ENCODE measurements around the gene RBM17.

RBM17 gene

GRCh38 chr10:6052247-6053221 lies 36.3 kb upstream of the RBM17 start:
- TF ChIP-seq Cebpa-rat (IDR thresholded peaks at IDR 0.05): no peak

GRCh38 chr10:6053303-6053702 lies 35.5 kb upstream of the RBM17 start:
- Histone ChIP-seq H3K4me1 (peaks cover 83 to 97% (median 92%) of the 10 kb centered on the region in 10 experiments), H3K36me3 (peaks cover 0 to under 1% (median 0%) of the 10 kb centered on the region in 11 experiments; a peak in 1 of 22 replicates), H3K4me3 (peak overlapping the region in 6 of 10 experiments; percentile 18 to 55 (median 34); a peak in 8 of 20 replicates), H3K4me2 (peak overlapping the region; percentile 81 to 98 (median 89)), H3K27ac (peak overlapping the region; percentile 16 to 77 (median 49); a peak in 19 of 22 replicates), H4K20me1 (peaks cover 0 to 1% (median 0%) of the 10 kb centered on the region in 11 experiments; a peak in 1 of 22 replicates), H3K9me3 (replicated peaks in 1 of 11) (no peaks in the 10 kb centered on the region), H3K27me3 (no peaks in the 10 kb centered on the region), H3K9ac (peak overlapping the region; percentile 1 to 60 (median 48); a peak in 14 of 22 replicates)
- TF ChIP-seq Cebpa-rat (IDR thresholded peaks at IDR 0.05): no peak

More at GRCh38 chr10:6052247-6053221, 36.3 kb upstream of the RBM17 start:
- H3K27me3 ChIP-seq: no peaks in the 10 kb centered on the region
- peaks cover 0 to 8% (median 0%) of the 10 kb centered on the region in 11 experiments; a peak in 1 of 22 replicates for H4K20me1 ChIP-seq
- H3K4me3 ChIP-seq: peak overlapping the region in 7 of 10 experiments; percentile 2 to 55 (median 33); a peak in 12 of 20 replicates
- peak overlapping the region; percentile 16 to 77 (median 49); a peak in 21 of 22 replicates for H3K27ac ChIP-seq
- no peaks in the 10 kb centered on the region for H3K9me3 ChIP-seq (replicated peaks in 1 of 11)
- no peaks in the 10 kb centered on the region for H3K36me3 ChIP-seq
- peaks cover 75 to 95% (median 93%) of the 10 kb centered on the region in 10 experiments for H3K4me1 ChIP-seq
- H3K9ac ChIP-seq: peak overlapping the region; percentile 1 to 60 (median 48); a peak in 16 of 22 replicates
- H3K4me2 ChIP-seq: peak overlapping the region; percentile 81 to 98 (median 89)

GRCh38 chr10:6053816-6054631 lies 34.8 kb upstream of the RBM17 start:
- Histone ChIP-seq H3K4me2 (peak overlapping the region; percentile 81 to 98 (median 89)), H3K9me3 (replicated peaks in 1 of 11) (no peaks in the 10 kb centered on the region), H3K4me1 (peaks cover 83 to 96% (median 88%) of the 10 kb centered on the region in 10 experiments)

GRCh38 chr10:6054884-6055283 lies 34.0 kb upstream of the RBM17 start:
- no peak overlapping the region for H3K4me3 ChIP-seq
- H3K27ac ChIP-seq: peak overlapping the region in 5 of 11 experiments; percentile 61 to 77 (median 67); a peak in 6 of 22 replicates
- H3K9ac ChIP-seq: no peak overlapping the region
- peaks cover 74 to 96% (median 81%) of the 10 kb centered on the region in 10 experiments for H3K4me1 ChIP-seq
- no peaks in the 10 kb centered on the region for H3K9me3 ChIP-seq (replicated peaks in 1 of 11)
- no peaks in the 10 kb centered on the region for H3K27me3 ChIP-seq
- TF ChIP-seq Cebpa-rat (IDR thresholded peaks at IDR 0.05): no peak
- H4K20me1 ChIP-seq: no peaks in the 10 kb centered on the region; a peak in 1 of 22 replicates
- H3K36me3 ChIP-seq: peaks cover 0 to 3% (median 0%) of the 10 kb centered on the region in 11 experiments; a peak in 1 of 22 replicates
- H3K4me2 ChIP-seq: peak overlapping the region; percentile 45 to 98 (median 89); a peak in 20 of 22 replicates

More at GRCh38 chr10:6053816-6054631, 34.8 kb upstream of the RBM17 start:
- Histone ChIP-seq H3K9ac (peak overlapping the region in 7 of 11 experiments; percentile 7 to 60 (median 43); a peak in 7 of 22 replicates), H4K20me1 (no peaks in the 10 kb centered on the region; a peak in 1 of 22 replicates), H3K36me3 (peaks cover 0 to 3% (median 0%) of the 10 kb centered on the region in 11 experiments; a peak in 1 of 22 replicates), H3K4me3 (peak overlapping the region in 4 of 10 experiments; percentile 33 to 55 (median 34); a peak in 2 of 20 replicates), H3K27ac (peak overlapping the region in 10 of 11 experiments; percentile 16 to 77 (median 58); a peak in 17 of 22 replicates), H3K27me3 (no peaks in the 10 kb centered on the region)
- peak in 1 of 11 experiments; percentile 72; a peak in 2 of 22 replicates for TF ChIP-seq Cebpa-rat (IDR thresholded peaks at IDR 0.05)

- Histone ChIP-seq H3K27me3 (no peaks in the 10 kb centered on the region), H3K9me3 (replicated peaks in 1 of 11) (no peaks in the 10 kb centered on the region), H3K4me1 (peaks cover 63 to 96% (median 76%) of the 10 kb centered on the region in 10 experiments), H3K4me2 (peak overlapping the region; percentile 64 to 95 (median 77); a peak in 21 of 22 replicates), H3K4me3 (no peak overlapping the region), H3K27ac (0 out of 22 replicates have a peak overlapping the region, but pooled peaks of 1 of the 11 experiments have one; percentile 40), H4K20me1 (no peaks in the 10 kb centered on the region; a peak in 1 of 22 replicates), H3K9ac (no peak overlapping the region), H3K36me3 (peaks cover 0 to 3% (median 0%) of the 10 kb centered on the region in 11 experiments; a peak in 1 of 22 replicates)
- TF ChIP-seq Cebpa-rat (IDR thresholded peaks at IDR 0.05): no peak
Measured at GRCh38 chr10:6055929-6056328, 32.9 kb upstream of the RBM17 start.

- H3K9ac ChIP-seq: no peak overlapping the region; a peak in 1 of 22 replicates
Measured at GRCh38 chr10:6056411-6057135, 32.3 kb upstream of the RBM17 start.

GRCh38 chr10:6058682-6059475 lies 30.0 kb upstream of the RBM17 start:
- H3K4me2 ChIP-seq: peak overlapping the region in 4 of 11 experiments; percentile 17 to 95 (median 82); a peak in 7 of 22 replicates
- H3K4me1 ChIP-seq: peaks cover 48 to 94% (median 64%) of the 10 kb centered on the region in 10 experiments
- no peaks in the 10 kb centered on the region for H3K27me3 ChIP-seq
- no peak overlapping the region; a peak in 1 of 22 replicates for H3K27ac ChIP-seq
- no peaks in the 10 kb centered on the region; a peak in 1 of 22 replicates for H4K20me1 ChIP-seq
- H3K9me3 ChIP-seq (replicated peaks in 1 of 11): no peaks in the 10 kb centered on the region
- H3K9ac ChIP-seq: peak overlapping the region in 1 of 11 experiments; percentile 45; a peak in 1 of 22 replicates
- no peak for TF ChIP-seq Cebpa-rat (IDR thresholded peaks at IDR 0.05)
- H3K4me3 ChIP-seq: peak overlapping the region in 2 of 10 experiments; percentile 21 to 61; a peak in 2 of 20 replicates
- peaks cover 0 to 3% (median 0%) of the 10 kb centered on the region in 11 experiments; a peak in 1 of 22 replicates for H3K36me3 ChIP-seq

More at GRCh38 chr10:6056411-6057135, 32.3 kb upstream of the RBM17 start:
- H3K4me3 ChIP-seq: no peak overlapping the region
- H4K20me1 ChIP-seq: no peaks in the 10 kb centered on the region; a peak in 1 of 22 replicates
- peak overlapping the region in 4 of 11 experiments; percentile 8 to 40 (median 16); a peak in 5 of 22 replicates for H3K27ac ChIP-seq
- H3K9me3 ChIP-seq (replicated peaks in 1 of 11): no peaks in the 10 kb centered on the region
- peaks cover 0 to 3% (median 0%) of the 10 kb centered on the region in 11 experiments; a peak in 1 of 22 replicates for H3K36me3 ChIP-seq
- peak overlapping the region; percentile 64 to 95 (median 77) for H3K4me2 ChIP-seq
- H3K27me3 ChIP-seq: no peaks in the 10 kb centered on the region
- TF ChIP-seq Cebpa-rat (IDR thresholded peaks at IDR 0.05): no peak
- peaks cover 58 to 96% (median 73%) of the 10 kb centered on the region in 10 experiments for H3K4me1 ChIP-seq

Measured in BLaER1 treated with 17β-estradiol and CSF1 and Interleukin-3, amounts not matched to agents 10 nM and 100 nM (cell line).